ENCODE results near the gene ADAT3.

- TF ChIP-seq CTCF (conservative IDR thresholded peaks at IDR 0.05 in 1 of 2, IDR thresholded peaks at IDR 0.05 in 1 of 2; ENCODE audit: low read depth in 1 of 2, low read length in 2 of 2) (no peak), EZH2 (IDR thresholded peaks at IDR 0.05; ENCODE audit: low read length, missing control alignments) (no peak)
Observed at GRCh38 chr19:1874554-1875185, 30.5 kb upstream of the ADAT3 start.
